GM19239 (cell line): ENCODE results near the gene LRPAP1.

Experiments used
- DNase-seq: peaks from one replicate; pipeline ENCODE4 v3.0.0; 2011; ENCODE audit warnings: low spot score; ENCODE audit not compliant: insufficient read length
- FAIRE-seq: peaks from 2 replicates; lab custom pipeline; 2011; peaks lifted over from hg19 to GRCh38; lab: Jason Lieb, UNC

Gene LRPAP1

DNA sequence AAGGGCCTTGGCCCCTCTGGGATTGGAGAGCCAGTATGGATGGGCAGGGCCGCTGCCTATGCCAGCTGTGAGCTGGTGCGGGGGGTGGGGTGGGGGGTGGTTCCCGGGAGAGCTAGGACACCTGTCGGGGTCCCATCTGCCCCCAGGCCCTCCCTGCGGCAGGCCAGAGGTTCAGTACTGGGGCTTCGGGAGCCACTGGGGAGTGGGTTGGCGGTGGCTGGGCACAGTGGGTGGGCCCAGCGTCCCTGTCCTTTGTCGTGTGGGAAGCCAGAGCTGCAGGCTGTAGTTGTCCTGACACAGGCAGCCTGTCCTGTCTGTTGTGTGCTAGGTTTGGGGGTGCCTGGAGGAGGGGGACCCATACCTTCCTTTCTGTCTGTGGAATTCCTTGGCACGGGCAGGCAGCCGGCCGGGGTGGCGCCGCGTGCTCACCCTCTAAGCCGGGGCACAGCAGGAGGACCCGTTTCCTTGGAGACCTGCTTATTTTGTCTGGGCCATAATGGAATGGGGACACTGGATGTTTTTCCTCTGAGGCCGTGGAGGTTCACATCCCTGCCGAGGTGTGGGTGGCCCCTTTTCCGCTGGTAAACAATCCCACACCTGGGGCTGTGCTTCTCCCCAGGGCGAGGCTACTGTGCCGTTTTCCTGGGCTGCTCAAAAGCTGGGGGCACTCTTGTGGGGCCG, 54.3 kb downstream of the LRPAP1 start:
- FAIRE-seq (no peak), DNase-seq (no peak)

DNA sequence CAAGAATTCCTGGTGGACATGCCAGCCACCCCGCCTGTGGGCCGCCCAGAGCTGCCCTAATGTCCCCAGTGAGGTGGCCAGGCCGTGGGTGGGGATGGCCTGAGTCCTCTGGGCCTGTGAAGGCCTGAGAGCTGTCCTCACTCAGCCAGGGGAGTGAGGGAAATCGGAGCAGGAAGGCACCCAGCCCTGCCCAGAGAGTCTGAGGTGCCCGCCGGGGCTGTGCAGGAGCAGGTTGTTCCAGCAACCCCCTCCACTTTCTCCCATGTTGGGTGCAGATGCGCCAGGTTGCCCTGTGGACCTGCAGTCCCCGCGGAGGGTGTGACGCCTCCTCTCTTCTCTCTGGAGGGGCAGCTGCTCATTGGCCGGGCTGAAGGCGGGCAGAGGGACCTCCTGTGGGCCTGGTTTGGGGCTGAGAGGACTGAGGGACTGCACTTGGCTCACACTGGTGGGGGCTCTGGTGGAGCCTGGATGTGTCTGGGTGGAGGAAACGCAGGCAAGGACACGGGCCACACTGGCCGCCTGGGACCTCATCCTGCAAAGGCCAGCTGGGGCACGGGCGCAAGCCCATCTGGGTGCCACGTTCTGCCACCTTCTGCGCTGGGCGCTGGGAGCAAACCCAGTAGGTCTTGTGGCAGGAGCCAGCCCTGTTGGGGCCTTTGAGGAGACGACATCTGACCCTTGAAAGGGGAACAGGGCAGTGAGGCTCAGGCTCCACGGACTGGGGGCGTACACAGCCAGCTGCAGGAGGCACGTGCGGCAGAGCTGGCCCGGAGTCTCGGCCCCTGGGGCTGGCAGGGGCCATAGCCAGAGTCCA, 55.1 kb downstream of the LRPAP1 start:
- no peak for DNase-seq

DNA sequence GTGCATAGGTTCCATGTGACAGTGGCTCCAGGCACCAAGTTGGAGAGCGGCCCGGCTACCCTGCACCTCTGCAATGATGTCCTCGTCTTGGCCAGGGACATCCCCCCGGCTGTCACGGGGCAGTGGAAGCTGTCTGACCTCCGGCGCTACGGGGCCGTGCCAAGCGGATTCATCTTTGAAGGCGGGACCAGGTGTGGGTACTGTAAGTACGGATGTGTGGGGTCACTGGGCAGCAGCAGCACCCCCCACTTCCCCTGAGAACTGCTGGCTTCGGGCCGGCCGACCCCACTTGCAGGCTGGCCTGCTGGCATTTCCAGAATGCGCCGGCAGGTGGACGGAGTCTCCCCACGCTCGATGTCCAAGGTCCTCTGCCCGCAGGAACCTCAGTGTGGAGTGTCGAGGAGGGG, 55.9 kb downstream of the LRPAP1 start:
- DNase-seq (no peak), FAIRE-seq (no peak)

More for the DNA sequence above, 55.1 kb downstream of the LRPAP1 start:
- no peak for FAIRE-seq

DNA sequence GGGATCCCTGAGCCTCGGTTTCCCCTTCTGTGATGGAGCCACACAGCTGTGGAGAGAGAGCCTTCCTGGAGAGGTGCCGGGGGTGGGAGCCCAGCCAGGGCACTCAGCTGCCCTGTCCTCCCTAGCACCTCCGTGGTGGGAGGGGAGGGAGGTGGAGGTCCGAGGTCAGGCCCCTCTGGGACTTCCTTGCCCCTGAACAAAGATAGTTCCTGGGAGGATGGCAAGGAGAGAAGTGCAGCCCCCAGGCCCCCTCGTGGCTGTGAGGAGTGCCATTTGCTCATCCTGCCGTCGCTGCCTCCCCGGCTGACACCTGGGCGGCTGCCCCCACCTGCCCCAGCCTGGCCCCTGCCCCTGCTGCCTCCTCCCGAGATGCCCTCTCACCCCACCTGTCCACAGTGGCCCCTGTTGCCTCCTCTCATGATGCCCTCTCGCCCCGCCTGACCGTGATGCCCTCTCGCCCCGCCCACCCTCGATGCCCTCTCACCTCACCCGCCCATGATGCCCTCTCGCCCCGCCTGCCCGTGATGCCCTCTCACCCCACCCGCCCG, 56.4 kb downstream of the LRPAP1 start:
- DNase-seq, result no peak
- no peak for FAIRE-seq

DNA sequence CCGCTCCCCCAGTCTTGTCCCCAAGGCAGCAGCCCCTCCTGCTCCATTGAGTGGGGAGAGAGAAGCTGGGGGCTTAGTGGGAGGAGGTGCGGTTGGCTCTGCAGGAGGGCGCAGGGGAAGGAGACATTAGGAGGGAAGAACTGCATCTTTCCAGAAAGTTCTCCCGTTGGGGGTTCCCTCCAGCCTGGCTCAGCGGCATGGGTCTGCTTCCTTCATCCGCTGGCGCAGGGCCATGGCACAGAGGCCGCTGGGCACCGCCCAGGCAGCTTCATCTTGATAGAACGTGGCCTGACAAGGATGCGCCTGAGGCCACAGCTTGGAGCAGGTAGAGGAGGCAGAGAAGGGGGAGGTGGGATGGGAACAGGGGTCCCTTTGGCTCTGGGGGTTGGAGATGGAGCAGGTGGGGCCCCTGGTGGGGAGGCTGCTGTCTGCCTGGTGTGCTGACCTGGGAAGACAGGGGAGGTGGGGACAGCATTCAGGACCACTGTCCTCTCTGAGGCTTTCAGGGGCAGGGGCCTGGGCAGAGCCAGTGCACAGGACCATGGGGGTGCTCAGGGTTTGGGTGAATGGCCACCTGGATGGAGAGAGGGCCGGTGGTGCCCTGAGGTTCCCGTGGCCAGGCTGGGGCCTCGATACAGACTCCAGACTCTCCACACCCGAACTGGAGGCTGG, 57.0 kb downstream of the LRPAP1 start:
- no peak for FAIRE-seq
- DNase-seq, result no peak

DNA sequence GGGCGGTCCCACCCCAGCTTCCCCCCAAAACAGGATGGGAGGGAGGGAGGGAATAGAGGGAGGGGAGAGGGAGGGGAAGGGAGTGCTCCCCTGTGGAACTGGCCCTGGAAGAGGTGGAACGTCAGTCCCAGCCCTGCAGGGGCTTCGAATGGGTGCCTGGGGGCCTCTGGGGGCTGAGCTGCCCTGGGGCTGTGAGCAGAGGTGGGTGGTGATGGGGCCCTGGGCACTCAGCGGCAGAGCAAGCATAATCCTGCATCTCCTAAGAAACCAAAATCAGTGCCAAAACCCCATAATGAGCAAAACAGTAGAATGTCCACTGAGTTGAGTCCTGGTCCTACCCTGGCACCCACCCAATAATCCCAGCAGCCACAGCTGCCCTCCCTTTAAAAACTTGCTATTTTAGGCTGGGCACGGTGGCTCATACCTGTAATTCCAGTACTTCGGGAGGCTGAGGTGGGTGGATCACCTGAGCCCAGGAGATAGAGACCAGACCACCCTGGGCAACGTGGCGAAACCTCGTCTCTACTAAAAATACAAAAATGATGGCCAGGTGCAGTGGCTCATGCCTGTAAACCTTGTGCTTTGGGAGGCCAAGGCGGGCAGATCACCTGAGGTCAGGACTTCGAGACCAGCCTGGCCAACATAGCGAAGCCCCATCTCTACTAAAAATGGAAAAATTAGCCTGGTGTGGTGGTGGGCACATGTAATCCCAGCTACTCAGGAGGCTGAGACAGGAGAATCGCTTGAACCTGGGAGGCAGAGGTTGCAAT, 58.0 kb downstream of the LRPAP1 start:
- FAIRE-seq (no peak), DNase-seq (no peak)

DNA sequence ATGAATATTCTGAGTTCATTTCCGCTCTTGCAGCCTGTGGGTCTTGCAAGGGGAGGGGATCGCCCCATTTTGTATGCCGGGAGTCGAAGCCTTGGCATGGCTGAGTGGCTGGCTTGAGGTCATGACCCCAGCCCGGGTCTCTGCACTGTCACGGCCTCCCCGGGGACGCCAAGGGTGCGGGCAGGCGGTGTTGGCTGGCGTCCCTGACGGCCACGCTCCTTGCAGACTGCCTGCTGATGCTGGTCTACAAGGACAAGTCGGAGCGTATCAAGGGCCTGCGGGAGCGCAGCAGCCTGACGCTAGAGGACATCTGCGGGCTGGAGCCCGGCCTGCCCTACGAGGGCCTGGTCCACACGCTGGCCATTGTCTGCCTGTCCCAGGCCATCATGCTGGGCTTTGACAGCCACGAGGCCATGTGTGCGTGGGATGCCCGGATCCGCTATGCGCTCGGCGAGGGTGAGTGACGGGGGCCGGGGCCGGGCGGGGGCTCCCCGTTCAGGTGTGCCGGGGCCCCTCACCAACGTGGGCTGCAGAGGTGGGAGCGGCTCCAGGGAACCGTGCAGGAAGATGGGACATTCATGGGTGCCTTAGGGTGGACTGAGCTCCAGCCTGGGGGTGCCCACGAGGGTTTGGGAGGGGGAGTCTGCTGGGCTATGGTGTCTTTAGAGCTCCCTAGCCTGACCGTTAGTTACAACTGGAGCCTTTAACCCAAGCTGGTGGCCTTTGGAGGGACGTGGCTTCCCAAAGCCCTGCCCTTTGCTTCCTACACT, 58.9 kb downstream of the LRPAP1 start:
- no peak for DNase-seq
- FAIRE-seq, result no peak

DNA sequence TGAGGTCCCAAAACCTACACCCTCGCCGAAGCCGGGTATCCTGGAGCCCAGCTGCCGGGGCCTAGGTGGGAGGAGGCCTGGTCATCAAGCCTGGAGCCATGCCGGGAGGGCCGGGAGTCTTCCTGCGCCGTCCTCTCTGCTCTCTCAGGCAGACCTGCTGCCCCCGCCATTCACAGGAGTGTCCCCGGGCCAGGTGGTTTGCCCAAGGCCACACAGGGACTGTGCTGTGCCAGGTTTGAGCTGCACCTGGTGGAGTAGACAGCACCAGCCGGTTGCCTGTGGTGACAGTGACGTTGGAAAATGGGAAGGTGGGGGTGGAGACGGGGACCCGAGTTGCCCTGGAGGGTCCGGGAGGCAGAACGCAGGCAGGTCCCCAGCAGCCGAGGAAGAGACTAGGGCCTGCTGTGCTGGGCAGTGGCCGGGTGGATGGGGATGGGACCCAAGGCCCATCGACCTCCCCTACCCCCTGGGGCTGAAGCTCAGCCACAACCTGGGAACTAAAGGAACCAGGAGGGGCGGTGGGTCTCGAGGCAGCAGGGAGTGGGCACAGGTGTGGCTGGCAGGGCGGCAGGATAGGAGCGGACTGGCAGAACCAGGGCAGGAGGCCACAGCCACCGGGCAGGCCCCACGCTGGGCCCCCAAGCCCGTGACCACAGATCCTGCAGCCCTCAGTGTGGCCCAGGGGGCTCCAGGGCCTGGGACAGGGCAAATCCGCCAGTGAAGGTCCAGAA, 59.6 kb downstream of the LRPAP1 start:
- FAIRE-seq (no peak), DNase-seq (no peak)

DNA sequence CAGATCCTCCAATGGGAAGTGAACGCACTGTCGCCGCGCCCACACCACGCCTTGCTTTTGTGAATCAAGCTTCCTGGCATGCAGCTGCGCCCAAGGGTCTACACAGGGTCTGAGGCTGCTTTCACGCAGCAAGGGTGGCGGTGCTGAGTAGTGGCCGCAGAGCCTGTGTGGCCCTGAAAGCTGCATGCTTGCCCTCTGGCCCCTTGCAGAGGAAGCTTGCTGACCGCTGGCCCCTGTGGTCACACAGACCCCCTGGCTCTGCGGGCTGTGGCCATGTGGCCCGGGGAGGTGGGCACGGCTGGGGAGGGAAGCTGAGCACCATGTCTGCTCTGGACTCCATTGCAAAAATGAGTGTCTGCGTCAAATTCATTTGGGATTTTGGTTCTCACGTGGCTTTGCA, 60.3 kb downstream of the LRPAP1 start:
- DNase-seq (no peak), FAIRE-seq (no peak)

DNA sequence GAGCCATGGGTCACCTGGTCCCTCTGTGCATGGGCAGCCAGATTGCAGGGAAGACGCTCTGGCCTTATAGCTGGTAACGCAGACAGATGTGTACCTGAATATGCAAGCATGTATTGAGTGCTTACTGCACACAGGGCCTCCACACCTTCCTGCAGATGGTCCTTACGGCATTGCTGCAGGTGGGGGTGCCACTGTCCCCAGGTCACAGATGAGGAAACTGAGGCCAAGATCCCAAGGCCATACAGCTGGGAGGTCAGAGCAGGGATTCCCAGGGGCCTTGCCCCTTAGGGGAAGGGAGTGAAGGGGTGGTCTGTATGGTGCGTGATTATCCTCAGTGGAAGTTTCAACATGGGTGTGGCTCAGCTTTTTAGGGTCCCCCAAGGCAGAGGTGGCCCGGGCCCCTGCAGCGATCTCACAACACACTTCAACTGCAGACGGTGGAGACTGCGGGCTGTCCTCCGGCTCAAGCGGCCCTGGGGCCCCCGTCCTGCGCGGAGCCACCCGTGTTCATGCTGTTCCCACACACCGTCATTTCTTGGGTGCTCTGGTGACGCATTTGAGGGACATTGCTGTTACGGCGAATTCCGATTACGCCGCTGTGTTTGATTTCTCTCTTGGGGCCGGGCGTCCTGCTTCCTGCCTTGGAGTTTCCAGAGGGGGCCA, 61.0 kb downstream of the LRPAP1 start:
- no peak for FAIRE-seq
- no peak for DNase-seq

DNA sequence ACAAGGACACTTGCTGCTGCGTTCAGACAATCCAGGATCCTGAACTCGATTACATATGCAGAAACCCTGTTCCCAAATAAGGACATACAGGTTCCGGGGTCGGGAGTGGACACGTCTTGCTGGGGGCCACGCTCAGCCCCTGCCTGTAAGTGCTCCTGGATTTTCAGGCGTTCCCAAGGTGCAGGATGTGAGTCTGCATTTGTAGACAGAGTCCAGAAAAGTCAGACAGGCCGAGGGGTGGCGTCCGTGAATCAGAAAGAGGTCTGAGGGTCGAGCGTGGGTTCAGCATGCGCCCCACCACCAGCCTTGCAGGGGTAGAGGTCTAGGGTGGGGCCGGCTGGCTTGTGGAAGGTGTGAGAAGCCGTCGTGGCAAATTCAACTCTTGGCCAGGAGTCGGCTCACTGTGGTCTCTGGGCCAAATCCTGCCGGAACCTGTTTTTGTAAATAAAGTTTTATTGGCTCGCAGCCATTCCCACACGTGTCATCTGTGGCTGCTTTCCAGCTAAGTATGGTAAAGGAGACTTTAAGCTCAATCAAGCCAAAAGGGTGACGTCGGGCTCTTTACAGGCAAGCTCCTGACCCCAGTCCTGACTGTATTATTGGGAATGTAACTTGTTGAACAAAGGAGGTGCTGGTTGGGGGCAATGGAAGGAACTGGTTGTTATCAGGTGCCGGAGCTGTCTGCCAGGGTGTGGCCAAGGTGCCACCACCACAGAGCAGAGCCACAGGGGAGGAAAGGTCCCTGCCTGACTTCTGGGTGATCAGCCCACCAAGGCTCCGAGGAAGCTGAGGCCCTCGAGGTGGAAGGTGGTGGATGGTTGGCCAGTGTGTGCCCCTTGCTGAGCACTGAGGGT, 61.8 kb downstream of the LRPAP1 start:
- FAIRE-seq (no peak), DNase-seq (no peak)

DNA sequence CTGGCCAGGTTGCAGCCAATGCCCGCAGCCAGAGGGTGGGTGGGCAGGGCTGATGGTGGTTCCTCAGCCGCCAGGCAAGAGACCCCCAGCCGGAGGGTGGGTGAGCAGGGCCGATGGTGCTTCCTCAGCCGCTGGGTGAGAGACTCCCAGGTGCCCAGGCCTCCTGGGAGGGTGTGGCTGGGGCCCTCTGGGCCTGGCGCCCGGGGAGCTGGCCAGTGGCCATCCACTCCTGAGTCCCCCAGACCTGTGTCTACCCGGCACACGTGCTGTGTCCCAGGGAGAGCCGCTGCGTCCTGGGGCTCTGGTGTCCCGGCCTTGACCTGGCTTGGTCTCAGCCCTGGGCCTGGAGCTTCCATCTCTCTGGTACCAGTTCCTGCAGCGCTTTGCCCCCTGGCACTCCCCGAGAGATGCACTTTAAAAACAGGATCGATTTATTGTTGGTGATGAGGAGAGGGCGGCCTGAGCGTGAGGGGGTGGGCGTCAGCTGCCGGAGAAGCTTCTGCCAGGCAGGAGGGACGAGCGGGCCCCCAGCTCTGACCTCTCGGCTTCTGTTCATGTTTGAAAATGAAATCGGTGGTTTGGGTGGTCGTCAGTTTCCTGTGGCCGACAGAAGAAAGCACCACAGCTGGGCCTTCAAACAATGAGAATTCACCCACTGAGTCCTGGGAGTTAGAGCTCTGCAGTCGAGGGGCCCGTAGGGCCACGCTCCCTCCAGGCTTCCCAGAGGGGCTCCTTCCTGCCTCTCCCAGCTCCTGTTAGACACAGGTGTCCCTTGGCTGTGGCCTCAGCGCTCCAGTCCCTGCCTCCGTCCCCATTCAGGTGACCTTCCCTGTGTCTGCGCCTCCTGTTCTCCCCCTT, 62.6 kb downstream of the LRPAP1 start:
- FAIRE-seq (no peak), DNase-seq (no peak)

DNA sequence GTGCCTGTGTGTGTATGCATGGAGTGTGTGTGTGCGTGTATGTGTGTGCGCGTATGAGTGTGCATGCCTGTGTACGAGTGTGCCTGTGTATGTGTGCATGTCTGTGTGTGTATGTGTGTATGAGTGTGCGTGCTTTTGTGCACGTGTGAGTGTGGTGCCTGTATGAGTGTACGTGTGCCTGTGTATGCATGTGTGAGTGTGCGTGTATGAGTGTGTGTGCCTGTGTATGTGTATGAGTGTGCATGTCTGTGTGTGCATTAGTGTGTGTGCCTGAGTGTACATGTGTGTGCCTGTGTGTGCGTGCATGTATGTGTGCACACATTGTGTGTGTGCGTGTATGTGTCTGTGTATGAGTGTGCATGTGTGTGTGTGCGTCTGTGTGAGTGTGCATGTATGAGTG, 63.4 kb downstream of the LRPAP1 start:
- DNase-seq, result no peak
- FAIRE-seq, result no peak

DNA sequence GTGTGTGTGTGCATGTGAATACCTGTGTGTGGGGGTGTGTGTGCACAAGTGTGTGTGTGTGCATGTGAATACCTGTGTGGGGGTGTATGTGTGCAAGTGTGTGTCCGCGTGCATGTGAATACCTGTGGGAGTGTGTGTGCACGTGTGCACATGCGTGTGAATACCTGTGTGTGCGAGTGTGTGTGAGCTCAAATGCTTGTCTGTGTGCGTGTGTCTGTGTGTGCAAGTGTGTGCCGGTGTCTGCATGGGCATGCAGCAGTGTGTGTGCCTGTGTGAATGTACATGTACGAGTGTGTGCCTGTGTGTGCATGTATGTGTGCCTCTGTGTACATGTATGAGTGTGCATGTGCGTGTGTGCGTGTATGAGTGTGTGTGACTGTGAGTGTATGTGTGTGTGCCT, 64.1 kb downstream of the LRPAP1 start:
- FAIRE-seq (no peak), DNase-seq (no peak)

DNA sequence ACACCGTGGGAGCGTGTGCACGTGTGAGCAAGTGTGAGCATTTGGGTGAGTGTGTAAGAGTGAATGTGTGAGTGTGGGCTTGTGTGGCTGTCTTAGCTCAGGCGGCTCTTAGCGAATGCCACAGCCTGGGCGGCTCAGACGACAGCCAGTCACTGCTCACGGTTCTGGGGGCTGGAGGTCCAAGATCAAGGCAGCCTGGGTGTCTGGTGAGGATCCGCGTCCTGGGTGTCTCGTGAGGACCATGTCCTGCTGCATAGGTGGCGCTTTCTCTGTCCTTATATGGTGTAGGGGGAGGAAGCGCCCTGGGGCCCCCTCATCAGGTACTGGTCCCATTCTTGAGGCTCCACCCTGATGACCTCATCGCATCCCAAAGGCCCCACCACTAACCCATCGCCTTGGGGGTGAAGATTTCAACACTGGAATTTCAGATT, 64.6 kb downstream of the LRPAP1 start:
- DNase-seq (no peak), FAIRE-seq (no peak)
